HepG2 (cell line): ENCODE measurements around the gene SLC25A11. TPM values are rescaled to one million over a fixed set of nuclear protein-coding genes. Genes with fewer than 3 reads are reported as not detected.
A peak's percentile ranks its signal among the peaks of the same experiment; 100 is the strongest.

Experiments
- ARID5B ChIP-seq: IDR thresholded peaks from 2 replicates; pipeline ENCODE4 v1.4.0; 2020; ENCODE audit warnings: mild to moderate bottlenecking, missing genetic modification reagents
- ATF7 ChIP-seq, 2 experiments: fragments of 450-650 bp in 1 of 2; sonication (generic) in 1 of 2; formaldehyde crosslinking in 1 of 2; IDR thresholded peaks; 2 replicates each; pipeline versions ENCODE4 v1.4.0 to v1.6.1; 2016 to 2020; ENCODE audit warnings: antibody characterized with exemption in 1 of 2, mild to moderate bottlenecking in 1 of 2, missing genetic modification reagents in 1 of 2
- BRD4 ChIP-seq: sonication (generic); formaldehyde crosslinking; IDR thresholded peaks from 2 replicates; pipeline ENCODE4 v1.4.0; 2020; ENCODE audit warnings: missing genetic modification reagents
- ETV6 ChIP-seq: sonication (generic); formaldehyde crosslinking; conservative IDR thresholded peaks from 2 replicates; pipeline ENCODE4 v1.4.0; 2020; ENCODE audit warnings: missing genetic modification reagents
- FOXA1 ChIP-seq, 2 experiments: fragments of 450-650 bp in 1 of 2; sonication (generic) in 1 of 2; formaldehyde crosslinking in 1 of 2; IDR thresholded peaks; 2 replicates each; pipeline versions ENCODE4 v1.4.0 to v1.6.1; 2016 to 2020; ENCODE audit warnings: missing genetic modification reagents in 1 of 2
- FOXP1 ChIP-seq, 2 experiments: fragments of 450-650 bp in 1 of 2; IDR thresholded peaks; 2 replicates each; pipeline ENCODE4 v1.6.1; 2017 to 2018; ENCODE audit warnings: antibody characterized with exemption in 1 of 2
- HOXA3 ChIP-seq: sonication (generic); formaldehyde crosslinking; IDR thresholded peaks from 2 replicates; pipeline ENCODE4 v1.5.0; 2020; ENCODE audit warnings: missing genetic modification reagents
- MEF2D ChIP-seq: sonication (generic); formaldehyde crosslinking; IDR thresholded peaks from 2 replicates; pipeline ENCODE4 v1.5.1; 2020; ENCODE audit warnings: mild to moderate bottlenecking, missing genetic modification reagents
- SAP130 ChIP-seq: IDR thresholded peaks from 2 replicates; pipeline ENCODE4 v1.6.1; 2016; ENCODE audit warnings: low read depth
- SP5 ChIP-seq: IDR thresholded peaks from 2 replicates; pipeline ENCODE4 v1.6.1; 2016; ENCODE audit warnings: low read depth, borderline replicate concordance
- SRSF1 ChIP-seq: fragments of 200-400 bp; formaldehyde crosslinking; optimal IDR thresholded peaks from 2 replicates; pipeline ENCODE3; 2017; ENCODE audit warnings: mild to moderate bottlenecking, low read depth, low read length, moderate library complexity
- ZFX ChIP-seq: sonication (generic); formaldehyde crosslinking; IDR thresholded peaks from 2 replicates; pipeline ENCODE4 v1.4.0; 2020; ENCODE audit warnings: mild to moderate bottlenecking, low read depth, missing genetic modification reagents, moderate library complexity
- ZNF205 ChIP-seq: IDR thresholded peaks from 2 replicates; pipeline ENCODE4 v1.6.1; 2018; ENCODE audit warnings: missing biosample characterization, missing genetic modification reagents
- ZNF234 ChIP-seq: sonication (generic); formaldehyde crosslinking; conservative IDR thresholded peaks from 2 replicates; pipeline ENCODE4 v1.5.1; 2020; ENCODE audit warnings: mild to moderate bottlenecking, missing genetic modification reagents
- ZNF274 ChIP-seq: sonication (generic); formaldehyde crosslinking; IDR thresholded peaks from 2 replicates; pipeline ENCODE4 v1.5.1; 2020; ENCODE audit warnings: mild to moderate bottlenecking, missing genetic modification reagents
- ZNF577 ChIP-seq: sonication (generic); formaldehyde crosslinking; IDR thresholded peaks from 2 replicates; pipeline ENCODE4 v1.4.0; 2020; ENCODE audit warnings: mild to moderate bottlenecking, low read depth, missing genetic modification reagents, borderline replicate concordance
- ZNF879 ChIP-seq: sonication (generic); formaldehyde crosslinking; IDR thresholded peaks from 2 replicates; pipeline ENCODE4 v1.8.1; 2023; ENCODE audit warnings: missing genetic modification reagents
- polyA plus RNA-seq, 8 experiments: library from polyadenylated mRNA; depleted of rRNA in 3 of 8; stranded (reverse) in 7 of 8; unstranded in 1 of 8; fragments of >200 nt; fragmentation: Illumina TruSeq in 4 of 8; extraction: Trizol in 4 of 8; gene quantifications; 2 replicates each; pipeline versions ENCODE4 v1.2.1 to v1.2.3, GENCODE V29; 2011 to 2016; ENCODE audit warnings: low read depth in 4 of 8, missing spikeins in 1 of 8, mixed read lengths in 1 of 8; ENCODE audit not compliant: insufficient read depth in 1 of 8
- total RNA-seq, 5 experiments: library from RNA; depleted of rRNA; stranded (reverse); fragments of >200 nt; fragmentation: Illumina TruSeq; extraction: Trizol; gene quantifications; 2 replicates each; pipeline ENCODE4 v1.2.3, GENCODE V29; 2016; ENCODE audit warnings: low read depth in 1 of 5
- TF ChIP-seq, protein P1 (sequence below): sonication (generic); formaldehyde crosslinking; IDR thresholded peaks from 2 replicates; pipeline ENCODE4 v1.4.0; 2020; ENCODE audit warnings: missing genetic modification reagents
- TF ChIP-seq, protein P2 (sequence below): IDR thresholded peaks from 2 replicates; pipeline ENCODE4 v1.6.1; 2012; ENCODE audit warnings: low read length, improper control_type of control experiment

Gene SLC25A11
- total and polyA plus RNA-seq, 2 of the 13 experiments (the other 11 are each of a cell fraction or from before 2014, with no cell fraction given): 35.4 to 47.2 TPM

- TF ChIP-seq ZNF274 (CRISPR knock-in tag) (0 out of 2 replicates have a peak, but pooled peaks have one; percentile 22), ZNF879 (CRISPR knock-in tag) (no peak), ZFX (CRISPR knock-in tag) (peak; percentile 78), SRSF1 (no peak), SP5 (CRISPR knock-in tag) (no peak), ETV6 (CRISPR knock-in tag) (no peak), SAP130 (CRISPR knock-in tag) (peak; percentile 51), FOXA1 (IDR thresholded peaks at IDR 0.05) (no peak), FOXA1 (CRISPR knock-in tag; IDR thresholded peaks at IDR 0.05) (no peak), MEF2D (CRISPR knock-in tag) (peak; percentile 60; the same call in 1 of the 2 replicates), ARID5B (CRISPR knock-in tag) (no peak), ATF7 (IDR thresholded peaks at IDR 0.05) (no peak), ATF7 (CRISPR knock-in tag; IDR thresholded peaks at IDR 0.05) (no peak), FOXP1 (IDR thresholded peaks at IDR 0.05) (no peak), FOXP1 (CRISPR knock-in tag; IDR thresholded peaks at IDR 0.05) (no peak), ZNF577 (no peak), HOXA3 (CRISPR knock-in tag) (peak; percentile 49; the same call in 1 of the 2 replicates), ZNF205 (CRISPR knock-in tag) (0 out of 2 replicates have a peak, but pooled peaks have one; percentile 28), BRD4 (no peak), ZNF234 (no peak)
- TF ChIP-seq, protein P1, sequence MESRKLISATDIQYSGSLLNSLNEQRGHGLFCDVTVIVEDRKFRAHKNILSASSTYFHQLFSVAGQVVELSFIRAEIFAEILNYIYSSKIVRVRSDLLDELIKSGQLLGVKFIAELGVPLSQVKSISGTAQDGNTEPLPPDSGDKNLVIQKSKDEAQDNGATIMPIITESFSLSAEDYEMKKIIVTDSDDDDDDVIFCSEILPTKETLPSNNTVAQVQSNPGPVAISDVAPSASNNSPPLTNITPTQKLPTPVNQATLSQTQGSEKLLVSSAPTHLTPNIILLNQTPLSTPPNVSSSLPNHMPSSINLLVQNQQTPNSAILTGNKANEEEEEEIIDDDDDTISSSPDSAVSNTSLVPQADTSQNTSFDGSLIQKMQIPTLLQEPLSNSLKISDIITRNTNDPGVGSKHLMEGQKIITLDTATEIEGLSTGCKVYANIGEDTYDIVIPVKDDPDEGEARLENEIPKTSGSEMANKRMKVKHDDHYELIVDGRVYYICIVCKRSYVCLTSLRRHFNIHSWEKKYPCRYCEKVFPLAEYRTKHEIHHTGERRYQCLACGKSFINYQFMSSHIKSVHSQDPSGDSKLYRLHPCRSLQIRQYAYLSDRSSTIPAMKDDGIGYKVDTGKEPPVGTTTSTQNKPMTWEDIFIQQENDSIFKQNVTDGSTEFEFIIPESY (CRISPR knock-in tag): no peak
- TF ChIP-seq, protein P2, sequence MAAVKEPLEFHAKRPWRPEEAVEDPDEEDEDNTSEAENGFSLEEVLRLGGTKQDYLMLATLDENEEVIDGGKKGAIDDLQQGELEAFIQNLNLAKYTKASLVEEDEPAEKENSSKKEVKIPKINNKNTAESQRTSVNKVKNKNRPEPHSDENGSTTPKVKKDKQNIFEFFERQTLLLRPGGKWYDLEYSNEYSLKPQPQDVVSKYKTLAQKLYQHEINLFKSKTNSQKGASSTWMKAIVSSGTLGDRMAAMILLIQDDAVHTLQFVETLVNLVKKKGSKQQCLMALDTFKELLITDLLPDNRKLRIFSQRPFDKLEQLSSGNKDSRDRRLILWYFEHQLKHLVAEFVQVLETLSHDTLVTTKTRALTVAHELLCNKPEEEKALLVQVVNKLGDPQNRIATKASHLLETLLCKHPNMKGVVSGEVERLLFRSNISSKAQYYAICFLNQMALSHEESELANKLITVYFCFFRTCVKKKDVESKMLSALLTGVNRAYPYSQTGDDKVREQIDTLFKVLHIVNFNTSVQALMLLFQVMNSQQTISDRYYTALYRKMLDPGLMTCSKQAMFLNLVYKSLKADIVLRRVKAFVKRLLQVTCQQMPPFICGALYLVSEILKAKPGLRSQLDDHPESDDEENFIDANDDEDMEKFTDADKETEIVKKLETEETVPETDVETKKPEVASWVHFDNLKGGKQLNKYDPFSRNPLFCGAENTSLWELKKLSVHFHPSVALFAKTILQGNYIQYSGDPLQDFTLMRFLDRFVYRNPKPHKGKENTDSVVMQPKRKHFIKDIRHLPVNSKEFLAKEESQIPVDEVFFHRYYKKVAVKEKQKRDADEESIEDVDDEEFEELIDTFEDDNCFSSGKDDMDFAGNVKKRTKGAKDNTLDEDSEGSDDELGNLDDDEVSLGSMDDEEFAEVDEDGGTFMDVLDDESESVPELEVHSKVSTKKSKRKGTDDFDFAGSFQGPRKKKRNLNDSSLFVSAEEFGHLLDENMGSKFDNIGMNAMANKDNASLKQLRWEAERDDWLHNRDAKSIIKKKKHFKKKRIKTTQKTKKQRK: no peak
Measured at GRCh38 chr17:4934173-4934979, 5.5 kb downstream of the SLC25A11 start (continued).
